SHP77 treated with DMSO at 0.1 percent for 48 hours (cell line): ENCODE measurements around the gene HOXB1.

Experiments
- DNase-seq: peaks from one replicate; lab custom pipeline; 2025; lab: John Stamatoyannopoulos, UW

The HOXB1 gene

GRCh38 chr17:48554412-48555257 is 23.8 kb upstream of the HOXB1 start:
- DNase-seq: no peak

- no peak for DNase-seq
Observed at GRCh38 chr17:48553826-48554225, 23.0 kb upstream of the HOXB1 start.

GRCh38 chr17:48553190-48553547 is 22.4 kb upstream of the HOXB1 start:
- no peak for DNase-seq

- no peak for DNase-seq
Observed at GRCh38 chr17:48552466-48553189, 21.8 kb upstream of the HOXB1 start.

GRCh38 chr17:48551596-48552465 is 21.0 kb upstream of the HOXB1 start:
- DNase-seq: no peak

GRCh38 chr17:48551214-48551555 is 20.4 kb upstream of the HOXB1 start:
- no peak for DNase-seq

GRCh38 chr17:48550502-48551213 is 19.8 kb upstream of the HOXB1 start:
- no peak for DNase-seq

GRCh38 chr17:48549914-48550501 is 19.2 kb upstream of the HOXB1 start:
- no peak for DNase-seq

- DNase-seq: no peak
Observed at GRCh38 chr17:48549281-48549630, 18.4 kb upstream of the HOXB1 start.

GRCh38 chr17:48548523-48549280 is 17.9 kb upstream of the HOXB1 start:
- DNase-seq: no peak

GRCh38 chr17:48547808-48548522 is 17.2 kb upstream of the HOXB1 start:
- DNase-seq: no peak

- DNase-seq: no peak
Observed at GRCh38 chr17:48546924-48547807, 16.4 kb upstream of the HOXB1 start.

GRCh38 chr17:48546137-48546923 is 15.5 kb upstream of the HOXB1 start:
- DNase-seq: no peak

- no peak for DNase-seq
Observed at GRCh38 chr17:48545539-48545938, 14.7 kb upstream of the HOXB1 start.

- no peak for DNase-seq
Observed at GRCh38 chr17:48545022-48545375, 14.2 kb upstream of the HOXB1 start, which contains the start of gene HOXB2. HOXB2 (minus strand) TSS chr17:48545109; CDS start chr17:48544911, 198 bp downstream.

GRCh38 chr17:48544349-48545021 is 13.7 kb upstream of the HOXB1 start:
- no peak for DNase-seq

GRCh38 chr17:48543854-48544348 is 13.1 kb upstream of the HOXB1 start:
- DNase-seq: no peak
